Activated gamma-delta T cell (primary cell): Measurements from ENCODE around the gene ATP6V0C.

Experiments used
- DNase-seq: peaks from one replicate; lab custom pipeline; 2025; lab: John Stamatoyannopoulos, UW

The ATP6V0C gene

GRCh38 chr16:2490190-2491105 lies 23.3 kb upstream of the ATP6V0C start:
- no peak for DNase-seq

DNA sequence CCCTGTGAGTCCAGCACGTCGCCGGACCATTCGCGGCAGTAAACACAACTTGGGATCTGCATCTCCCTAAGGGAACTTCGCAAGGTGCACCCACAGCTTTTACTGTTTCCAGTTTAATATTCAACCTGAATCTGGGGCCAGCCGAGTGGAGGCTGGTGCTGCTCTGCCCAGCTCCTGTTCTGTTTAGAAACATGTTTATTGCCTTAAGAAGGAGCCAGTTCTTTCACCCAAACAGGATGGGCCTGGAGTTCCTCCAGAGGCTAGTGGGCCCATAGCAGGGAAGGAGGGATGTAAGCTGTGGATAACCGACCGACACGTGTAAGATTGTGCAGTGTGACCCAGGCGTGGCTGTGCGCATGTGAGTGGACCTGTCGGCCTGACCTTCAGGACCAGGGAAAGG lies 21.5 kb upstream of the ATP6V0C start:
- no peak for DNase-seq

DNA sequence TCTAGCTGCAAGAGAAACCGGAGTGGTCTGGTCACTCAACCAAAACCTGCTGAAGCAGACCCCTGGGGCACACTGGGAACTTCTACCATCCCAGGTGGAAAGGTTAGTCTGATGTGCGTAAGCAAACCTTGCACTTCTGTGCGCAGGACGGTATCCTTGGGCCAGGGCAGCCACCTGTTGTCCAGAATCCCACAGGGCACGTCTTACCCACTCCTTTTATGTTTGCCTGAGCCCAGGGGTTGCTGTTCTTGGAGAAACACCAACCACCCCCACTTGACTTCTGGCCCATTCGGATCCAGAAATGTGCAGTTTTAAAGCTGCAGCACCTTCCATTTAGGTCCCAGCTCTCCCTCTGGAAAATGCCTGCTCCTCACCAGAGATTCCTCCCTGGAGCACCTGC lies 20.1 kb upstream of the ATP6V0C start:
- no peak for DNase-seq

DNA sequence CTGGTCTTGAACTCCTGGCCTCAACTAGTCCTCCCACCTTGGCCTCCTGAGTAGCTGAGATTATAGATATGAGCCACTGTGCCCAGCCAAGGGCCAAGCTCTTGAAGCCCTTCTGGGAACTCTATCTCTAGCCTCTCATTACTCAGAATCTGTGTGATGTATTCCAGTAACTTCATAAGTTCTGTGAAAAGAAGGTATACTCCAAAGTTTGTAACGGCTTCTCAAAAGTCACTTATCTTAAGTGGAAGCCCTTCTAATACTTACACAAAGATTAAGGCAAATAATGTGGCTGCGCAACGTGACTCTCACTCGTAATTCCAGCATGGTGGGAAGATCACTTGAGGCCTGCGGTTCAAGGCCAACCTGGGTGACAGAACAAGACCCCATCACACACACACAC lies 19.1 kb upstream of the ATP6V0C start:
- DNase-seq, result no peak

DNA sequence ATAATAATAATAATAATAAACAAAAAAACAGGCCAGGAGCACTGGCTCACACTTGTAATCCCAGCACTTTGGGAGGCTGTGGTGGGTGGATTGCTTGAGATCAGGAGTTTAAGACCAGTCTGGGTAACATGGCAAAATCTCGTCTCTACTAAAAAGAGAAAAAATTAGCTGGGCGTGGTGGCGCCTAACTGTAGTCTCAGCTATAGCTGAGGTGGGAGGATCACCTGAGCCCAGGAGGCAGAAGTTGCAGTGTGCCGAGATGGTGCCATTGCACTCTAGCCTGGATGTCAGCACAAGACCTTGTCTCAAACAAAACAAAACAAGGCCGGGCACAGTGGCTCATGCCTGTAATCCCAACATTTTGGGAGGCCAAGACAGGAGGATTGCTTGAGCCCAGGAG lies 18.7 kb upstream of the ATP6V0C start:
- no peak for DNase-seq

DNA sequence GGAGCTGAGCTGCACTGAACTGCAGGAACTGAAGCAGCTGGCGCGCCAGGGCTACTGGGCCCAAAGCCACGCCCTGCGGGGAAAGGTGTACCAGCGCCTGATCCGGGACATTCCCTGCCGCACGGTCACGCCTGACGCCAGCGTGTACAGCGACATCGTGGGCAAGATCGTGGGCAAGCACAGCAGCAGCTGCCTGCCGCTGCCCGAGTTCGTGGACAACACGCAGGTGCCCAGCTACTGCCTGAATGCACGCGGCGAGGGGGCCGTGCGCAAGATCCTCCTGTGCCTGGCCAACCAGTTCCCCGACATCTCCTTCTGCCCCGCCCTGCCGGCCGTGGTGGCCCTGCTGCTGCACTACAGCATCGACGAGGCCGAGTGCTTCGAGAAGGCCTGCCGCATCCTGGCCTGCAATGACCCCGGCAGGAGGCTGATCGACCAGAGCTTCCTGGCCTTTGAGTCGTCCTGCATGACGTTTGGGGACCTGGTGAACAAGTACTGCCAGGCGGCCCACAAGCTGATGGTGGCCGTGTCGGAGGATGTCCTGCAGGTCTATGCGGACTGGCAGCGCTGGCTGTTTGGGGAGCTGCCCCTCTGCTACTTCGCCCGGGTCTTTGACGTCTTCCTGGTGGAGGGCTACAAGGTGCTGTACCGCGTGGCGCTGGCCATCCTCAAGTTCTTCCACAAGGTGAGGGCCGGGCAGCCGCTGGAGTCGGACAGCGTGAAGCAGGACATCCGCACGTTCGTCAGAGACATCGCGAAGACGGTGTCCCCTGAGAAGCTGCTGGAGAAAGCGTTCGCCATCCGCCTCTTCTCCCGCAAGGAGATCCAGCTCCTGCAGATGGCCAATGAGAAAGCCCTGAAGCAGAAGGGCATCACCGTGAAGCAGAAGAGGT lies 17.3 kb upstream of the ATP6V0C start:
- no peak for DNase-seq

- no peak for DNase-seq
Measured at GRCh38 chr16:2497116-2497630, 16.6 kb upstream of the ATP6V0C start.

- DNase-seq, result no peak
Measured at GRCh38 chr16:2497695-2498484, 15.9 kb upstream of the ATP6V0C start.

DNA sequence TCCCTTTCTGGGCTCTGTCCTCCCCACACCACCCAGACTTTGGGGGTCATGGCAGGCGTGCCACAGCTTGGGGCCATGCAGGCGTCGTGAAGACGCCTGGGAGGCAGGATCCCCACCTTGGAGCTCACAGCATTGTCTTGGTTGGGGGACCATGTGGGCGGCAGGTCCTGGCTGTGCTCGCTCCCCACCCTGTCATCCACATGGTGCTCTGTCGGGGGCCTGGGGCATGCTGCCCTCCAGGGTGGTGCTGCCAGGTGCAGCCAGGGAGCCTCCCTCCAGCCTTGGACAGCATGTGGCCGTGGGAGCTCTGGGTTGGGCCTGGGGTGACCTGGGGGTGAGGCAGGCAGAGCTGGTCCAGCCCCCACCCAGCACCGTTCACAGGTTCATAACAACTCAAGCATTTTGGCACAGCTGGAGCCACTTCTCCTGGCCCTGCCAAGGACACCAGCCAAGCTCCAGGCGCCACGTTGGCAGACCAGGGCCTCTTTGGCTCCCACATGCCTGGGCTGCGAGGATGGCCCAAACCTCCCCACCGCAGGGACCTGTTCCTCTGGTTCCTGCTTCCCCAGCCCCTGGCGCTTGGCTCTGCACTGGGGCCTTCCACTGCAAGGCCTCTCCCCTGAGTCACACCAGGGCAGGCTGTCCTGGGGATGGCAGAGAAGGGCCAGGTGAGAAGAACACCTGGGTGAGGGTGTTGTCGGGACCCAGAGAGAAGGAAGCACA lies 15.1 kb upstream of the ATP6V0C start:
- DNase-seq, result no peak

DNA sequence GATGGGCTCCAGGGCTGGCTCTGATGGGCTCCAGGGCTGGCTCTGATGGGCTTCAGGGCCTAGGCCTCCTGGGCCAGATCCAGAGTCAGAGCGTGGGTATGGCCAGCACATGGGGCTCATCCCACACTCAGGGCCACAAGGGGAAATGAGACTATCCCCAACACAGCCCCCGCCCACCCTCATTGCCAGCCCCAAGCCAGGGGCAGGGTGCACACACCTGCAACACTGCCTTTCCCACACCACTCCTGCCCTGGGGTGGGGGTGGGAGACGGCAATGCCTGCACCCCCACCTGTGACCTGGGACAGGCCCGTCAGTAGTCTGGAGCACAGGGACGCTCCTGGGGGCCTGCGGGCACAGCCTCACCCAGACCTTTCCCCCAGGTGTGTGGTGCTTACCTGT lies 14.3 kb upstream of the ATP6V0C start:
- no peak for DNase-seq

- DNase-seq, result no peak
Measured at GRCh38 chr16:2499890-2500429, 13.8 kb upstream of the ATP6V0C start.

GRCh38 chr16:2500430-2500917 lies 13.3 kb upstream of the ATP6V0C start:
- no peak for DNase-seq

GRCh38 chr16:2500918-2501750 lies 12.6 kb upstream of the ATP6V0C start:
- peak; percentile 52 for DNase-seq

DNA sequence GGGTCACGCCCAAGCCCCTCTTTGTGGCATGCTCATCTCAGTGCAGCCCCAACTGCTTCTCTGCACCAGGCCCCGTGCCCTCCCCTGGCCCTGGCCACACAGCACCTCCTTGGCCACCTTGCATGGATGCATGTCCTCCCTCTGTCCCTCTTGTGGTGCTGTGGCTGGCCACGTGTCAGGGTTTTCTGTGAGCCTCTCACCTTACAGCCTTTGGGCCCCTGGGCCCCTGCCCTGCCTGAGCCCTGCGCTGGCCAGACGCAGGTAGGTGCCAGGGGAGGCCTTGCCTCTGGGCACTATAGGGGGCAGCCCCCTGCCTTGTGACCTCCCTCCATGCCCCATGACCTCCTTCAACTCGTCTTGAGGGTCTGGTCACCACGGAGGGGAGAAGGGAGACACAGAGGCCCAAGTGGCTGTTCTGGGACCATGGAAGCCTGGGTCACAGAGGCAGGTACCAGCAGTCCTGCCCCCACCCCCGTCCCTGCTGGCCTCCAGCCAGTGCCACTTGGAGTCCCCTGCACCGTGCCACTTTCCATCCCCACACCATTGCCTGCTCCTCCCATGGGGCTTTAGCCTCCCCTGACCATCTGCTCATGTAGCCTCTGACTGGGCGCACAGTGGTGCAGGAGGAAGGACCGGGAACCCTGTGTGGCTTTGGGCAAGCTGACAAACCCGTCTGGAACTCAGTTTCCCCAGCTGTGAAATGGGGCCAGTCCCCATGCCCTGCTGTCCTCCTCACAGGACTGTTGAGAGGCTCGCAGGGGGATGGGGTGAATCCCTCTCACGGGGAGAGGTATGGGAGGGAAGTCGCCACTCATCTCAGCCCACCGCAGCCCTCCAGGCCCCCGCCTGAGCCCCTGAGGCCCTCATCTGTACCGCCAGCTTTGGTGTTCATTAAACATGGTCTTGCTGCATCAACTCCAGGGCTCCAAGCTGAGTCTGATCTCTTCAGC lies 11.5 kb upstream of the ATP6V0C start:
- DNase-seq, result no peak

GRCh38 chr16:2505695-2506094 lies 8.1 kb upstream of the ATP6V0C start:
- no peak for DNase-seq

DNA sequence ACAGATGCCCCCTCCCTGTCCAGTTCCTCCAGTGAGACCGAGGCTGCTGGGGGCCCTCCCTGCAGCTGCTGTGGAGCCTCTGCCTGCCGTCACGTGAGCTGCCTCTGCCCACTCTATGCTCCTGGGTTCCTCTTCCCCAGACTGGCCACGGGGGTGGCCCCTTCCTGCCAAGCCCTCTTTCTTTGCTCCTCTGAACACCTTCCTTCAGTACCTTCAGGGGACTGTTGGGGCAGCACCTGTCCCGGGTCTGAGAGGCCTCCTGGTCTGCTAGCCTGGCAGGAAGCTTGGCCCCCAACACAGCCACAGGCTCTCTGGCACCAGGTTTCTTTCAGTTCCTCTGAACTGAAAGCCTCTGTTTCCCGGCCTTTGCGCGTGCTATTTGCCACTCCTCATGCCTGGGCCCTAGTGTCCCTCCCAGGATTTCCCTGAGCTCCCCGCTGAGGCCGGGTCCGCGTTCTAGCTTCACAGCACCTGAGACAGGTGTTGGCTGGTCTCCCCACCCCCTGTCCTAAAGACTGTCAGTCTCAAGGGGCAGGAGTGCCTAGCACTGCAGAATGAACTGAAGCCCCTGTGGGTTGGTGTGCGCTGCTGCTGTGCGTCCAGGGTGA lies 6.6 kb upstream of the ATP6V0C start:
- DNase-seq, result no peak

DNA sequence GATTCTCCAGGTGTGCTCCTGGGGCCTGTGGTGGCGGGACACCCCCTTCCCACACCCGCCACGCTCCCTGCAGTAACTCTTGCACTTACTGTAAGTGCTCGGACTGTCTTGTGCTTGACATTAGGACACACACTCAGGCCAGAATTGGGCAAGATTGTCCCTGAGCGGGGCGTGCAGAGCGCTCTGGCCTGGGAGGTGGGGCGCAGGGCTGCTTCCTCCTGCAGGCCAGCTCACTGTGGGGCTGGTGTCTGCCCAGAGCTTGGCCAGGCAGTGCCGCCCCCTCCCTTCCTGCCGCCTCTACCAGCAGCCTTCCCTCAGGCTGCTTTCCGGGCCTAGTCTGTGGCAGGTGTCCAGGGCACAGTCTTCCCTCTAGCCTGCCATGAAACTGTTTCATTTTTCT lies 6.1 kb upstream of the ATP6V0C start:
- no peak for DNase-seq

- DNase-seq, result no peak
Measured at GRCh38 chr16:2508722-2509400, 4.9 kb upstream of the ATP6V0C start.
